Measurements from ENCODE around the gene OXA1L. TPM values are rescaled to one million over a fixed set of nuclear protein-coding genes. Genes with fewer than 3 reads are reported as not detected.

OXA1L gene
- total RNA-seq (2022; extraction: Qiagen RNA extraction; ENCODE audit: low read depth) = 152 to 169 TPM (median 161 TPM) in 5 replicates

DNA sequence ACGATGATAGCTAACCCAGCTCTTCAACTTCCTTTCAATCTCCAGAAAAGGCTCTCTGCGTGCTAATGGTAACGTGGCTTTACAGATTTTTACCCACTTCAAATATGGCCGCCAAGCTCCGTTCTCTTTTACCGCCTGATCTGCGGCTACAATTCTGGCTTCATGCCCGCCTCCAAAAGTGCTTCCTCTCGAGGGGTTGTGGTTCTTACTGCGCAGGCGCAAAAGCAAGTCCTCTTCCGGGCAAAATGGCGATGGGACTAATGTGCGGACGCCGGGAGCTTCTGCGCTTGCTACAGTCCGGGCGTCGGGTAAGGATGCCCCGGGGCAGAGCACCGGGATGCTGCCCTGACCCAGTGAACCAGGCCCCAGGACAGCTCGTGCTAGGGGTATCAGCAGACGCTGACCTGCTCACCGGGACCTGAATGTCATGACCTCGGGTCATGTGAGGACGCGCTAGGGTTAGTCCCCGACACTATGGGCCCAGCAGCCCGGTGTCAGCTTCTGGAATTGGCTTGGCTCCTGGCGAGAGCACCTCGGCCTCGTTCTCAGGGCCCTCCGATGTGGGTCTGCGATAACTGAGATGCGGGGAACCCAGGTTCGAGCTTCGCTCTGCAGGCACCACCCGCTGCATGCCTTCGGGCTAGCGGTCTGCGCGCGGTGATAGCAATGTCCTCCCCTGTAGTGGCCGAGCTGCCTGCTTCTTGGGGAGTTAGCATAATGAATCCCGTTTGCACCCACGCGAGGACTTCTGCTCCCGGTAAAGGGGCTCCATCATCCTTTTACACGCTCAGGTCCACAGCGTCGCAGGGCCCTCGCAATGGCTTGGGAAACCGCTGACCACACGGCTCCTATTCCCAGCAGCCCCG is at the start of gene OXA1L:
TSS of gene OXA1L (plus strand) at position 232 of the 866 bp plus-strand sequence. CDS start at position 246, 14 bp downstream.

DNA sequence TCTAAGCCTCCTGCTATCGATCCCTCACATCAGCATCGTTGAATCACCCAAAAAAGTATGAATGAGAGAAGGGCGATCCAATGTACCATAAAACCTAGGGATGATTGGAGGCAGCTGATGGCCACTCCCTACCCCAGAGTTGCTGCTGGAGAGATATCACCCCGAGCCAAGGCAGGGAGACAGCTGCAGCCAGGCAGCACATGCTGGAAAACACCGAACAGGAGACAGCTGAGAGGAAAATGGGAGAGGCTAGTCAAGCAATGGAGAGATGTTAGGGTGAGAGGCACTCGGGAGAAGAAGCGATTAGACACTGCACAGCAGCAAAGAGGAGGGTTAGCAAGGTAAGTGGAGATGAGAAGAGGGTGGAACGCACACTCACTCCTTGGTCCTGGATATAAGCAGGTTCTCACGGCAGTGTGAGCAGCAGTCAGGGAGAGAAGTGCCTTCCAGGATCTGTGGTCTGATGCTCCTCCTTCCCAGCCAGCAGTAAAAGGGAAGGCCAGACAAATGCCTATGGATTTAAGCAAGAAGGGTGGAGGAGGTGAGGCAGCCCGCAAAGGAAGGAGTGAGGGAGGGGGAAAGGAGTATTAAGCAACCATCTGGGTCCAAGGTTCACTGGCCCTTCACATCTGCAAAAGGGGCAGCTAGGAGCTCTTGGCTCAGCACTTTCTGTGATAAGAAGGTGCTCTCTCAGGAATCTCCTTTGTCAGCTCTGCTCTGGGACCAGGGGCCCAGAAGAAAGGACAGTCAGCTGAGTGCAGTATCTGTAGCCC is 48.6 kb downstream of the OXA1L start, which contains the start of gene SLC7A7:
TSS of gene SLC7A7 (minus strand) at position 495 of the 773 bp plus-strand sequence. CDS start 2,037 bp downstream, outside the sequence.

Other genes with a start within 250 kb of the OXA1L start
- gene DAD1, start 177.5 kb upstream of the OXA1L start, total RNA-seq (2022; extraction: Qiagen RNA extraction; ENCODE audit: low read depth) = 335 to 371 TPM (median 366 TPM) in 5 replicates
- 53.9 to 57.4 TPM (median 56.0 TPM) in 5 replicates for gene ABHD4, start 168.4 kb upstream of the OXA1L start, total RNA-seq (2022; extraction: Qiagen RNA extraction; ENCODE audit: low read depth)
- gene OR6J1, start 122.3 kb upstream of the OXA1L start, total RNA-seq (2022; extraction: Qiagen RNA extraction; ENCODE audit: low read depth) = not detected in 5 replicates
- 9.8 to 19.1 TPM (median 12.0 TPM) in 5 replicates for gene SLC7A7, start 48.7 kb downstream of the OXA1L start, total RNA-seq (2022; extraction: Qiagen RNA extraction; ENCODE audit: low read depth)
- gene MRPL52, start 63.2 kb downstream of the OXA1L start, total RNA-seq (2022; extraction: Qiagen RNA extraction; ENCODE audit: low read depth) = 135 to 197 TPM (median 194 TPM) in 5 replicates
- gene MMP14, start 69.9 kb downstream of the OXA1L start, total RNA-seq (2022; extraction: Qiagen RNA extraction; ENCODE audit: low read depth) = 0.52 to 1.3 TPM (median 0.75 TPM) in 5 replicates
- gene LRP10, start 105.1 kb downstream of the OXA1L start, total RNA-seq (2022; extraction: Qiagen RNA extraction; ENCODE audit: low read depth) = 74.7 to 82.6 TPM (median 81.9 TPM) in 5 replicates
- gene REM2, start 116.5 kb downstream of the OXA1L start, total RNA-seq (2022; extraction: Qiagen RNA extraction; ENCODE audit: low read depth) = 0.29 to 0.46 TPM (median 0.39 TPM) in 5 replicates
- 63.1 to 66.7 TPM (median 65.4 TPM) in 5 replicates for gene RBM23, start 152.5 kb downstream of the OXA1L start, total RNA-seq (2022; extraction: Qiagen RNA extraction; ENCODE audit: low read depth)
- gene PRMT5, start 162.7 kb downstream of the OXA1L start, total RNA-seq (2022; extraction: Qiagen RNA extraction; ENCODE audit: low read depth) = 109 to 127 TPM (median 119 TPM) in 5 replicates
- 34.8 to 39.4 TPM (median 36.3 TPM) in 5 replicates for gene HAUS4, start 190.4 kb downstream of the OXA1L start, total RNA-seq (2022; extraction: Qiagen RNA extraction; ENCODE audit: low read depth)
- gene AJUBA, start 215.9 kb downstream of the OXA1L start, total RNA-seq (2022; extraction: Qiagen RNA extraction; ENCODE audit: low read depth) = 36.4 to 45.2 TPM (median 40.3 TPM) in 5 replicates
- gene C14orf93, start 243.5 kb downstream of the OXA1L start, total RNA-seq (2022; extraction: Qiagen RNA extraction; ENCODE audit: low read depth) = 3.0 to 4.1 TPM (median 3.3 TPM) in 5 replicates

All from A549 treated with DMSO at 1 μM for 4 hours (cell line).